HG02884 (cell line): ENCODE data around the gene CCDC33.

Experiments
- ATAC-seq: cut with Tn5 transposase; IDR thresholded peaks from one replicate; pipeline ENCODE4 v1.9.1; 2021; ENCODE audit warnings: mild to moderate bottlenecking, moderate library complexity; ENCODE audit not compliant: unreplicated experiment

CCDC33 gene

GRCh38 chr15:74208901-74209559 is 27.1 kb upstream of the CCDC33 start:
- no peak for ATAC-seq

GRCh38 chr15:74209560-74209958 is 26.6 kb upstream of the CCDC33 start:
- ATAC-seq, result no peak

- no peak for ATAC-seq
Observed at GRCh38 chr15:74209997-74210671, 26.0 kb upstream of the CCDC33 start.

- no peak for ATAC-seq
Observed at GRCh38 chr15:74210729-74211128, 25.4 kb upstream of the CCDC33 start.

- ATAC-seq, result no peak
Observed at GRCh38 chr15:74211656-74212055, 24.5 kb upstream of the CCDC33 start.

- no peak for ATAC-seq
Observed at GRCh38 chr15:74212494-74212893, 23.6 kb upstream of the CCDC33 start.

GRCh38 chr15:74213858-74214284 is 22.3 kb upstream of the CCDC33 start:
- ATAC-seq, result no peak

GRCh38 chr15:74214324-74215021 is 21.7 kb upstream of the CCDC33 start:
- no peak for ATAC-seq

- no peak for ATAC-seq
Observed at GRCh38 chr15:74215958-74216357, 20.2 kb upstream of the CCDC33 start.

- ATAC-seq, result no peak
Observed at GRCh38 chr15:74216949-74217348, 19.2 kb upstream of the CCDC33 start.

GRCh38 chr15:74217907-74218885 is 17.9 kb upstream of the CCDC33 start:
- no peak for ATAC-seq

GRCh38 chr15:74220475-74221248 is 15.5 kb upstream of the CCDC33 start:
- no peak for ATAC-seq

- ATAC-seq, result no peak
Observed at GRCh38 chr15:74221399-74222239, 14.5 kb upstream of the CCDC33 start.

GRCh38 chr15:74222240-74223119 is 13.6 kb upstream of the CCDC33 start:
- no peak for ATAC-seq

- no peak for ATAC-seq
Observed at GRCh38 chr15:74225928-74226327, 10.2 kb upstream of the CCDC33 start.

GRCh38 chr15:74226761-74227540 is 9.2 kb upstream of the CCDC33 start:
- no peak for ATAC-seq

- no peak for ATAC-seq
Observed at GRCh38 chr15:74227968-74228722, 8.0 kb upstream of the CCDC33 start.
